HG03025 (cell line): ENCODE measurements around the gene TSPOAP1.

Source experiments
- ATAC-seq: cut with Tn5 transposase; IDR thresholded peaks from one replicate; pipeline ENCODE4 v1.9.1; 2021; ENCODE audit warnings: mild to moderate bottlenecking, moderate library complexity; ENCODE audit not compliant: unreplicated experiment, low FRiP score

TSPOAP1 gene

DNA sequence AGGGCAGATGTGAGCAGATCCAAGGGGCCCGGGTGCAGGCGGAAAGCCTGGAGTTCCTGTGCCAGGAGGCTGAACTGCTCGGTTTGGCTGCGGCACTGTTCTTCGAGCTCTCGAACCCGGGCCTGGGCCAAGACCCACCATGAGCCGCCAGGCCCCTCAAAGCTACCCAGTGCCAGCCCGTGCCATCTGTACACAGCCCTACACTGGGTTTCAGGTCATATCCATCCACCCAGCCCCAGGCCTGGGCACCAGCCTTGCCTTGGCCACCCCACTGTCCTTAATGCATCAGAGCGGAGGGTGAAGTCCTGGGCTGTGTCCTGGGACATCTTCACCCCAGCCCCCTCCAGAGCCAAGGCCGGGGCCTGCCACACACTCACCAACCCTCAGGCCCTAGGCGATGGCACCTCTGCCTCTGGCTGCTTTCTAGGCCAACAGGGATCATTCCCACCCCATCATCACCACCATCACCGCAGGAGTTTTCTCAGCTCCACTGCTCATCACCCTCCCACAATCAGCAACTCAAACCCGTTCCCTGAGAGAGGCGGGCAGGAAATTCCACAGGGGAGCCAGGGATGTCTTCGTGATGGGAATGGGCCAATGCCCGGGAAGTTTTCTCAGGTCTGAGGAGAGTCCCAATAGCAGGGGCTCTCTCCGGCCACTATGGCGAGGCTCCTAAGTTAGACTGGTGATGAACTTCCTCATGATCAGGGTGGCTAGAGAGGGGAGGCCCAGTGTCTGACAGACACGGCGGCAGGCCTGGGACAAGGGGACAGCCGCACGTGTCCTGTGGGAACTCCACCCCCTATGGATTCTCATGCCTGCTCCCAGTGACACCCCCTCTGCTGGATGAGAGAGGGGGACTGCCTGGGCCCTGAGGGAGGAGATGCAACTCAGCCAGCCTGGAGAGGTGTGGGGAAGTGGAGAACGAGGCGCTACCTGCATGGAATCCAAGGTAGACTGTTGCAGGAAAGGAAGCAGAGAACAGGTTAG, 9.1 kb downstream of the TSPOAP1 start:
- ATAC-seq = no peak

DNA sequence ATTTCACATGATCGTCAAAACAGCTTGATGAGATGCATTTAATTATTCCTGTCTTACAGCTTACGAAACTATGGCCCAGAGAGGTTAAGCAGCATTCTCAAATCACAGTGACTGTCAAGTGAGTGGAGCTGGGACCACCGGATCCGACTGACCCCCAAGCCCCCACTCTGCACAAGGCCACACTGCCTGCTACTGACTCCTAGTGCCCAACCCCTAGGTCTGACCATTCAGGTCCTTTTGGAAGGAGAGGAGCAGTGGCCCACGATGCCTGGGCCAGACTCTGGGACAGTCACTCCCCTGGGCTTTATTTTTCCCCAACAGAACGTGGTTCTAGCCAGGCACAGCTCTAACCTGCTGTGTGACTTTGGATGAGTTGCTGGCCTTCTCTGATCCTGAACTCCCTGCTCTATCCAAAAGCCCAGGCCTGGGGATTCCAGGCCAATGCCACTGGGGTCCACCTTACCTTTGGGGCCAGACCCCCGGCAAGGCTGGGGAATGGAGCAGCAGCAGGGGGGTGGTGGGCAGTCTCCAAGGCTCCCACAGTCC, 9.9 kb downstream of the TSPOAP1 start:
- ATAC-seq = no peak

DNA sequence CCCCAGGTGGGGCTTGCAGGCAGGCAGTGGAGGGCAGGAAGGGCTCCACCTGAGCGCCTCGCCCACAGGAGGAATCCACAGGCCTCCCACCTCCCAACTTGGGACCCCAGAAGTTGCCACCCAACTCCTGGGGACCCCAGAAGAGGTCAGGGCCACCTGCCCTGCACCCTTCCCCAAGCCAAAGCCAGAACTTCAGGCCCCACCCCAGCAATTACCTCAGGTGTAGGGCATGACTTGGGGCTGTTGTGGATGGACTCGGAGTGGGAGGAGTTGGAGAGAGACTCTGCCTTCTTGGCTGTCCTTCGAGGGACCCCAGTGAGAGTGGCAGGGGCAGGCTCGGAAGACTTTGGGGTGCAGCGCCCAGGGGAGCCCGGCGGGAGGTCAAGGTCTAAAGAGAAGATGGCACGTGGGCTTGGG, 10.5 kb downstream of the TSPOAP1 start:
- ATAC-seq = no peak

DNA sequence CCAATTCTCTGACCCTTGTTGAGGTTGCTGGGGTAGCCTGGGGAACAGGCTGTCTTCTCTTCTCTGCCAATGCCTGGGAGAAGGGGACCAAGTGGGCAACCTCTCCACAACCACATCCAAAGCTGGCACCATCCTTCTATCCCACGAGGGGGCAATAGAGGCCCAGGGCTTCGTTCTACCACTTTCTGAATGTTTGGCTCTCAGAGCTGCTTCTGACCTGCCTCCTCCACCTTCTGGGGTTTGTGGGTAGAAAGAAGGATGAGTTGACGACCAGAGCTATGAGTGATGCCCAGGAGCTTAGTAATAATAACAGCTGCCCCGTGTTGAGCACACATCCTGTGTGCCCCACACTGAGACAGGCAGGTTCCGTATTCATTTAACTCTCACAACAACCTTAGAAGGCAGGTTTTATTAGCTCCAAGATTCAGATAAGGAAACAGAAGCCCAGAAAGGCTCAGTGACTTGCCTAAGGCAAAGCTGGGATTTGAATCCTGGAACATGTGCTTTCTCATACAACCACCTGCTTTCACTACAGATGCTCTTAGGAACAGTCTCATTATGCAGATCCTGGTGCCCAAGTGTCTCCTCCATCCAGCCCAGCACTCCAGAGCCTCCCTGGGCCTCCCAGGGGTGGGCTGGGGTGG, 11.1 kb downstream of the TSPOAP1 start:
- no peak for ATAC-seq

DNA sequence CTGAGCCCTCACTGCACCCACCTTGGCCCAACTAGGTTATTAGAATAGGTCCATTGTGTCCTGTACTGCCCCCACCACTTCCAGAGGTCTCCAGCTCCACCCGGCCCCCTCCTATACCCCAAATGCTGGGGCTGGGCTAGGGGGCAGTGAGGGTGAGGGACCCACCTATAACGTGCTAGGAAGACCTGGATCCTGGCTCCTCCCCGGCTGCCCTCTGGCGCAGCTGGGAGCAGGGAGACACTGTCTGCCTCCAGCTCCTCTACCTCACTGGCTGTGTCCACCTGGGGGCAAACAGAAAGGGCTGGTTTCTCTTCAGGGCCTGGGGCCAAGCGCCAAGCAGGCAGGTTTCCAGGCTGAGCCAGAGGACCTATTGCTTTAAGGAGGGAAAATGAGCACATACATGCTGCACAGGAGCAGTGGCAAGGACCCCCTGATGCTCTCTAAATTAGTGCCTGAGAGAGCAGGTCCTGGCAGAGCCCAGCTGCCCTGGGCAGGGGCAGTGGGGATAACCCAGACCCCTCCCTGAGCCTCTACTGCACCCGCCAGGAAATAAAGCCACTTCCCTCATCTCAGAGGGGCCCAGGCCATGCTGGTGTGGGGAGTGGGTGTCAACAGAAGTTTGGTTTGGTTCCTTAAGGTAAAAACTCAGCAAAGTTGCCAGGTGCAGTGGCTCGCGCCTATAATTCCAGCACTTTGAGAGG, 12.2 kb downstream of the TSPOAP1 start:
- no peak for ATAC-seq

DNA sequence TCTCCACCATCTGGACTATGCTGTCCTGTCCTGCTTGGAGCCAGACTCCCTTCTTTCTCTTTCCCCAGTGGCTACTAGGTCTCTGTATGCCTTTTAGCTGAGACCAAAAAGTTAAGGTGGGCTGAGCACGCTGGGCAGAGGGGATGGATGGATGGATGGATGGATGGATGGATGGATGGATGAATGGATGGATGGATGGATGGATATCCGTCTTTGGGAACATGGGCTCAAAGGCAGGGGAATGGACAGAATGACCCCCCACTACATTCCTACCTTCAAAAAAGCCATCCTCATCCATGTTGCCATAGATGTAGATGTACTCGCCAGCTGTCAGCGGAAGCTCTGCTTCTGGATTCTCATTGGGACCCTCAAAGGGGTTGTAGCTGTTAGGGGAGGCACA, 12.8 kb downstream of the TSPOAP1 start:
- no peak for ATAC-seq

DNA sequence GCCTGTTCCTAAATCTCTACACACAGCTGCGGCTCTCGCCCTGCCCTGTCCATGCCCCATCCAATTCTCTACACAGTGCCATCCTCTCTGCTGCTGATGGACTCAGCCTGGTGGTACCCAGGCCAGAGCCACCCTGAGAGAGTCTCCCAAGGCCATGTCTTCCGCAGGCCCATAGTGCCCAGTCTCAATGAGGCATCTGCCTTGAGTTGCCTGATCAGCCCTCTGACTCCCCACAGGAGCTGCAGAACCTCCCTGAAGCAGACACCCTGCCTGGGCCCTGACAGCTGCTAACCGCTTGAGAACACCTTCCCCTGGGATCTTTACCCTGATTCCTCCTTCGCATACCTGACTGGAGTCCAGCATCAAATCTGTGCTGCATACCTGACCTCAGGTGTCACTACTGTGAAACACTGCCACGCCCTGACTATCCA, 13.3 kb downstream of the TSPOAP1 start:
- no peak for ATAC-seq

DNA sequence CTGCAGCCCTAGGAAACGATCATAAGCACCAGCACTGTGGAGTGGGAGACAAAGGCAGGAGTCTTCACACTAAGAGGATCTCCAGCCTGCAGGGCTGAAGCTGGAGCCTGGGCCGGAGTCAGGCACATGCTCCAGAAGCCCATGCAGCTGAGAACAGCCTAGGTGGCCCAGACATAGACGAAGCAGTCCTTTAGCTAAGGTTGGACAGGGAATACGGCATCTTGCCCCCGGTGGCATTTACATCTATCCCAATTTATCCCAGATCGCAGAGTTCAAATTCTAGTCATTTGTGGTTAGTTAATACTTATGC, 13.9 kb downstream of the TSPOAP1 start:
- ATAC-seq = no peak

DNA sequence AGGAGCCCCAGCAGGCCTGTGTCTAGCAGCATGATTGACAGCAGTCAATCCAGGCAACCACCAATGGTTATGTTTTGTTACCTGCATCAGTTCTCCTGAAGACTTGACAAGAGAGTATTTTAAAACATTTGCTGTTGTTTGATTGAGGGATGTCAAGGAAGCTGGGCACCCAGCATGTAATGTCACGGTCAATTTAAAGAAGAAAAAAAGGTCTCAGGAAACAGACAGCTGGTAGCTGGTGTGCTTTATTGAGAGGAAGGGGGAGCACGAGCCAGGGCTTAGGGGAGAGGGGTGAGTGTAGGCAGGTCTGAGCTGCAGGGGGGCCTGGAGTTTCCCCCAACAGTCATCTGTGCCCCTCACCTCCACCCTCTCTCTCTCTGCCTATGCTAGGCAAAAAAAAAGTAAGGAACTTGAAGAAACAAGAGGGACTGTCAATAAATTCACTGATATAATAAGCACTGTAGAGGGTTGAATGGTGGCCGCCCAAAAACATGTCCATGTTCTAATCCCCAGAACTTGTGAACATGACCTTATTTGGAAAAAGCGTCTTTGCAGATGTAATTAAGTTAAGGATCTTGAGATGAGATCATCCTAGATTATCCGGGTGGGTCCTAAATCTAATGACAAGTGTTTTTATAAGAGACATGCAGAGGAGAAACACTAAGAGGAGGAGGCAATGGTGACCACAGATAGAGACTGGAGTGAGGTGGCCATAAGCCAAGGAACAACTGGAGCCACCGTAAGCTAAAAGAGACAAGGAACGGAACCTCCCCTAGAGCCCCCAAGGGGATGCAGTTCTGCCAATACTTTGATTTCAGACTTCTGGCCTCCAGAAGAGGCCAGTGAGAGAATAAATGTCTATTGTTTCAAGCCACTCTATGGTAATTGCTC, 14.5 kb downstream of the TSPOAP1 start:
- ATAC-seq = no peak

DNA sequence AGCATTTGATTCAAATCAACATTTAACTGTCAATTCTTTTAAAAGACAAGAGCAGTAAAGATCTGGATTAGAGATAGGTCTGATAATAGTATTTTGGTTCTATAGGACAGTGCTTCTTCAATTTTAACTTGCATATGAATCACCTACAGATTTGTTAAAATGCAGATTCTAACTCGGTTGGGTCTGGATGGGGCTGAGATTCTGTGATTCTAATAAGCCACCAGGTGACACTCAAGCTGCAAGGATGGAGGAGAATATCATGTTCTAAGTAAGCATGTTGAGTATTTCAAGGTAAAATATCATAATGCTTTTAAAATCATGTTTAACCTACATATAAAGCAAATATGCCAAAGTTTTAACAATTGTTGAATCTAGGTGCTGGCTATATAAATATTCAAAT, 15.8 kb downstream of the TSPOAP1 start:
- no peak for ATAC-seq

DNA sequence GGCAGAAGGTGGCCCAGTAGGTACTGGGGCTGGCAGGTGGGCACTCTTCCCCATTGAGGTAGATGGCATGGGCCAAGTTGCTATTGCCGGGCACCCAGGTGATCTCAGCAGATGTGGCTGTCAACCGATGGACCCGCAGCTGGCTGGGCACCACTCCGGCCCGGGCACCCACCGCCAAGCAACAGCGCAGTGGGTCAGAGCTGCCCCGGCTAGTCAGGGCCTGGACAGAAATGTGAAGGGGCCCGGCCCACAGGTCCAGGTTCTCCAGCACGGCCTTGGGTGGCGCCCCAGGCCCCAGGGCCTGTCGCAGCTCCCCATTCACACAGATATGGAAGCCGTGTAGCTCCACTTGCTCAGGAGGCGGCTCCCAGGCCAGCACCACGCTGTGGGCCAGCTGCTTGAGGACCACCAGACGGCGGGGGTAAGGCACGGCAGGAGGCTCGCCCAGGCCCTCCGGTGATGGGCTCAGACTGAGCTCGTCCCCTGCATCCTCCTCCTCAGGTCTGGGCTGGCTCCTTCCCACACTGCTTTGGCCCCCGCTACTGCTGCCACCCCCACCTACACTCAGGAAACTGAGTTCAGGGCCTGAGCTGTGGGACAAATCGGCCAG, 16.5 kb downstream of the TSPOAP1 start:
- no peak for ATAC-seq

DNA sequence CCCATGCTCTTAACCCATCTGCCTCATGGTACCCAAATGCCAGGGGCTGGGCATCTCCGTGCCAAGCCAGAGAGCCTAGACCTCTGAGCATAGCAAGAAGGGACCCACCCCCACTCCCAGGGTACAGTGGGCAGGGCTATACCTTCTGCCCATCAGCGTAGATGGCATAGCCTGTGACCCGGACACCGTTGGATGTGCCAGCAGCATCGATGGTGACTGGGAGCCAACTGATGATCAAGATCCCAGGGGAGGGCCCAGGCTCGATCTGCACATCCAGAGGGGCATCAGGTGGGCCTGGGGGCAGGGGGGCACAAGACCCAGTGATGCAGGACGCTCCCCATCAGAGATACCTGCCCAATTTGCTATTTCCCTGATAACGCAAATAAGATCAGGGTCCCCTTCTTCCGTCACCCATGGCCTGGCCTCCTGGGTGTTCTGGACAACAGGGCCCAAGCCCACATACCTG, 17.1 kb downstream of the TSPOAP1 start:
- ATAC-seq = no peak

DNA sequence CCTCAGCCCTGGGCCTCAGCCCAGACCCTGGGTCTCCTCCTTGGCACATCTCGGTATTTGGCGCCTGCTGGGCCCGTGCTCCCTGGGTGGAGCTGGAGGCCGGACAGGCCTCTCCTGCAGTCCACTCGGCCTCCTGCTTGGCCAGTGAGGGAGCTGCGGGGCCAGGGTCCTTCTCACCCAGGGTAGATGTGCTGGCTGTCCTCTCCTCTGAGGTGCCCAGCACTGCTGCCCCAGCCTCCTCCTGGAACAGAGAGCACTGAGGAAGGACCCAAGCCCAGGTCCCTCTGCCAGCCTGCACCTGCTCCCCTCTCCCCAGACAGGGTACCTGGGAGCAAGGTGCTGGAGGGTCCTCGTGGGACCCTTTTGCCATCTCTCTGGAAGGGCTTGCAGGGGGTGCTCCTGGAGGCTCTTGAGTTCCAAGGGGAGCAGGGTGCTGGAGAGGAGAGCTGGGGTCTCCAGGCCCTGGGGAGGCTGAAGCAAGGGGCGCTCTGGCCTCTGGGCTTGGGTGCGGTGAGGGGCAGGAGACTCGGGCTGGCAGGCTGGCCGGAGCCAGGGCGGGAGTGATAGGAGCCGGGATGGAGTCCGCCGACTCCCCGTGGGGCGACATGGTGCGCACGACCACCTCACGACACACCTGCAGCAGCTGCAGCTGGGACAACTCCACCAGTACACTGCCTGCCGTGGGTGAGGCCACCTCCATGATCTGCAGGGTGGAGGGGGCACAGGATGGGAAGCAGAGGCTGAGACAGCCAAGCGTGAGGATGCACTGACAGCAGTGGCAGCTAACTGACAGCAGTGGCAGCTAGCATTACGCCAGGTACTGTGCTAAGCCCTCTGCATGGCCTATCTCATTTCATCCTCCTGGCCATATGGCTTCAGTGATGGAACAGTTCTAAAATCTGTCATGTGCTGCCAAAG, 17.8 kb downstream of the TSPOAP1 start:
- no peak for ATAC-seq

DNA sequence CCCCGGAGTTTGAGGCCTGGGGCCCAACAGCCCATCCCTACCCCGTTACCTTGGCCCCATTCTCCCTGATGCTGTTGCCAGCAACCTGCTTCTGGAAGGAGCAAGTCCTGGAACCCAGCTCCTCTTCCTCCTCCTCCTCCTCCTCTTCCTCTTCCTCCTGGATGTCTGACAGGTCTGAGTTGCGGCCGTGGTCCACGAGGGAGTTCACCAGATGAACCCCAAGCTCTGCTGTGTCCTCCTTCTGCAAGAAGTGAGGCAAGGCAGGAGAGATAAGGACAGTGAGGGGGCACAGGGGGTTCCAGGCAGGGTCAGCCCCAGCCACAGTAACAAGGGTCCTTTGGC, 18.7 kb downstream of the TSPOAP1 start:
- ATAC-seq = no peak

DNA sequence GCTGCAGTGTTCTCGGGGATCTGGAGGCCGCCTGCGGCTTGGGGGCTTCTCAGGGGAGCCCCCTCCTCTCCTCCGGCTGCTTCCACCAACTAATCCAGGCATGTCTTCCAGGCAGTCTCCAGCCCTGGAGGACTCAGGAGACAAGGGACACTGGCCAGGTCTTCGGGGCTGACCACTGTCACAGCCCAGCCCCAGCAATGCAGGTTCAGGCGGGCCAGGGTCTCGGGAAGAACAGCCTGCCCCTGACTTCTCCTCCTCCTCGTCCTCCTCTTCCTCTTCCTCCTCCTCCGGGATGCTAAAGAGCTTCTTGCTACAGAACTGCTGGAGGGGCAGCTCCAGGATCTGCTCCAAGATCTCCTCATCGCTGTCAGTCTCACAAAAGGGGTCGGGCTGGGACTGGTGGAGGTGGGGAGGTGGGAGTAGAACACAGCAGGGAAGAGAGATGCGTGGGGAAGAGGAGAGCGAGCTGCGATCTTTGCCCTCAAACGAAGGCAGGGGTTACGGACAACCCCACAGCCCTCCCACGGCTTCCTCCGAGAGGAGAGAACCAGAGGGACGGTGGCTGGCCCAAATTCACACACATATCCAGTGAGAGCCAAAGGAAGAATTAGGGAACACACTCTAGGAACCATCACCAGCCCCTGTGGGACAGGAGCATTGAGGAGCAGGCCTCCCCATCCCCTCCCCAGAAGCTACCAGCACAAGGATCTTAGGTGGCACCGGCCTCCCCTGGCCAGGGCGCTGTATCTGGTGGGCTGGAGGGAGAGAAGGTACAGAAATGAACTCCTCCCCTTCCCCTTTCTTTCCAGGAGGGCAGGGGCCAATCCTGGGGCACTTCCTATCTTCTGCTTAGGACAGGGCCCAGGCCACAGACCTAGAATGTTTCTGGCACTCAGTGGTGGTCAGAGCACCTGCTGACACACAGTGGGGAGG, 19.3 kb downstream of the TSPOAP1 start:
- no peak for ATAC-seq

DNA sequence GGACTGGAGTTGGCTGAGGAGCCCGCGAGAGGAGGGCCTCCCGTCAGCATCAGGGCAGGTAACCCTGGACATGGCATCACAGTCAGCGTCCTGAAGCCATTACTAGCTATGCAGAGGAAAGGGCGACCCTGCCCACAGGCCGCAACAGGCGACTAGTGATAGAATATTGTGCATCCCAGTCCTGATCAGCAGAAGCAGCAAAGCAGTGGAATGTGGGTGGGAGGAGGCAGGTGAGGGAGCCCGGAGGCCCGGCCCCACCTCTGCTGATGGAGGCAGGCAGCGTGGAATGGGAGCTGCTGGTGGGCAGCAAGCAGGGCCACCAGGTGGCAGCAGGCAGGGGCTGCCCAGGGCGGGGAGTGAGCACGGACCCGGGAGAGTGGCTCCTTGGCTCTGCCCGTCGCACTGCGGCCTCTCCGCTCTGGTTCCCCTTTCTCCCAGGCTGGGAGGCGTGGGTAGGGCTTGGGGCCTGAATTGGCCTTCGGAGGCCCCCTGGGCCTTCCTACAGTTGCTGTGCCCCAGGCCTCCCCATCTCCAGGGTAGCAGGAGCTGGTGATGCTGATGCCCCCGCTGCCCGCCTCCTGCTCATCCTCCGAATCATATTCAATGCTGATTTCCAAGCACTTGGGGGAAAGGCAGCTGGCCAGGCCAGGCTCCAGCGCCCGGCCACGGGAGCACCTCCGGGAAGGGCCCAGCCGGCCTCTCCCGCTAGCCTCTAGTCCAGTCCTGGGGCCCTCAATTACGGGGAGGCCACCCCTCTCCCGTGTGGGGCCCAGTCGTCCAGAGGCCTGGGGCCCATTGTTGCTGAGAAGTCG, 20.2 kb downstream of the TSPOAP1 start:
- ATAC-seq = no peak
